HuH-7.5 (cell line): Measurements from ENCODE around the gene CARMIL3.
A peak's percentile ranks its signal among the peaks of the same experiment; 100 is the strongest.
"Not testable (repeated sequence)": the region's sequence is repeated elsewhere in the genome, so short reads cannot be mapped to it uniquely, and the experiment has no call there.

Source experiments
- DNase-seq: peaks from one replicate; pipeline ENCODE4 v3.0.0; 2011; ENCODE audit warnings: low spot score

Gene CARMIL3

GRCh38 chr14:24096545-24097181, 44.9 kb downstream of the CARMIL3 start:
- DNase-seq, result no peak

GRCh38 chr14:24098229-24098926, 46.6 kb downstream of the CARMIL3 start:
- DNase-seq, result no peak

GRCh38 chr14:24098927-24099813, 47.4 kb downstream of the CARMIL3 start:
- no peak for DNase-seq

- DNase-seq, result no peak
These were observed 48.6 kb downstream of the CARMIL3 start for GRCh38 chr14:24100197-24100981.

- DNase-seq, result no peak
These were observed 49.2 kb downstream of the CARMIL3 start for GRCh38 chr14:24100982-24101494.

- DNase-seq, result no peak
These were observed 50.7 kb downstream of the CARMIL3 start for GRCh38 chr14:24102357-24103048.

- DNase-seq, result no peak
These were observed 51.6 kb downstream of the CARMIL3 start for GRCh38 chr14:24103451-24103850.

- DNase-seq, result not testable (repeated sequence)
These were observed 53.9 kb downstream of the CARMIL3 start for GRCh38 chr14:24105609-24106239.

GRCh38 chr14:24106672-24107271, 55.0 kb downstream of the CARMIL3 start:
- DNase-seq, result no peak

- DNase-seq, result no peak
These were observed 56.6 kb downstream of the CARMIL3 start for GRCh38 chr14:24108336-24108874.

- DNase-seq, result no peak
These were observed 58.3 kb downstream of the CARMIL3 start for GRCh38 chr14:24110060-24110459.

GRCh38 chr14:24110523-24110922, 58.7 kb downstream of the CARMIL3 start:
- DNase-seq, result no peak

GRCh38 chr14:24113379-24113800, 61.6 kb downstream of the CARMIL3 start:
- DNase-seq, result no peak

GRCh38 chr14:24113801-24114531, 62.2 kb downstream of the CARMIL3 start:
- DNase-seq, result peak; percentile 90

- peak; percentile 96 for DNase-seq
These were observed 63.0 kb downstream of the CARMIL3 start, which contains the start of the genes DCAF11 and NRL for GRCh38 chr14:24114532-24115421. DCAF11 (plus strand) TSS chr14:24114777; CDS start chr14:24115595, 818 bp downstream. NRL (minus strand) TSS chr14:24114949; CDS start chr14:24082848, 32,101 bp downstream.

- no peak for DNase-seq
These were observed 63.8 kb downstream of the CARMIL3 start for GRCh38 chr14:24115422-24116127.

- DNase-seq, result no peak
These were observed 64.5 kb downstream of the CARMIL3 start for GRCh38 chr14:24116128-24116814.
